ENCODE data around the gene SHANK3.
A peak's percentile ranks its signal among the peaks of the same experiment; 100 is the strongest.

SHANK3 gene

DNA sequence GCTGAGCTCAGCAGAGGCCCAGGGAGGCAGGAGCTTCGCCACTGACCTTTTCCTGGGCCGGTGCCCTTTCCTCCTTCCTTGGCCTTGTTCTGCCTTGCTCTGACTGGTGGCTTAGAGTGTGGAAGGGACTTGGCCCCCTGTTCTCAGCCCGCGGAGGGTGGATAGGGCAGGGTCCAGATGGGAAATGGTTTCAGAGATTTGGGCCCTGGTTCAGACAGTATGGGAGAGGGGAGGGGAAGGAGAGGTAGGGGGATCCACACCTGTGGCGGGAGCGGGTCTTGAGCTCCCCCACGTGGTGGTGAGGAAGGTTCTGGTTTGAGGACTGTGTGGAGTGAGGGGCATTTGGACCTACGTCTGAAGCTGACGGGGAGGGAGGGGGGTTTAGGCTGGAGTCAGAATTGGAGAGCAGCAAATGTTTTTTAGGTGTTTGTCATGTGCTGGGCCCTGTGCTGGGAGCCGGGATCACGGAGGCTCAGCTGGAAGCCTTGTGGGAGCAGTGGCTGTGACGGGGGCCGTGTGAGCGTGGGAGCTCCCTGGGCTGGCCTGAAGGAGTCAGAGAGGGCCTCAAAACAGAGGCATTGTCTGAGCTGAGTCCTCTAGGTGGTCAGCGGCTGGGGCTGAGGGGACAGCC, 27.2 kb downstream of the SHANK3 start:
- ATAC-seq: no peak
- no peak for DNase-seq

DNA sequence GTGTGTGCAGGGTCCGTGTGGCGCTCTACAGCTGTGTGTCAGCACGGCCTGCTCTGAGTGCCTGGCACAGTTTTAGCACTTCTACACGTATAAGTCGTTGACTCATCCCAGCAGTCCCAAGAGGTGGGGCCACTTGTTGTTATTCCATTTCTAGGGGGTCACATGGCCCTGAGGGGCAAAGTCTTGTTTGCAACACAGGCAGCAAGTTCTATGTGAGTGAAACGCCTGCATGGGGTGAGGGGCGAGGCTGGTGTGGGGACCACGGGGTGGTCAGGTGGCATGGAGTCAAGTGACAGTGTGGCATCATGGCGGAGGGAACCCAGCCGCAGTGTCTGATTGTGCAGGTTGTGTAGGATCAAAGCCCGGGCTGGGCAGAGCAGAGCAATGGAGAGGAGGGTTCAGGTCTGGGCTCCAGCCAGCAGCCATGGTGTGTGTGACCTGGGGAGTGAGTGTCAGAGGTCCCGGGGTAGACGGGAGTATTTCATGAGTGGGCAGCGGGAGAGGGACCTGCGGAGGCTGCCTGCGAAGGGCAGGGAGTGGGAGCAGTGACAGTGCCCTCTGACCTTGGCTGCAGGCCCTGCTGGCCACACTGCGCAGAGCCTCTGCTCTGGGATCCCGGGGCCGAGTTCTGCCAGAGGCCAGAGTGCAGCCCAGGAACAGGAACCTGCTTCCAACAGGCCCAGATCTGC, 27.9 kb downstream of the SHANK3 start:
- no peak for DNase-seq
- ATAC-seq: no peak

DNA sequence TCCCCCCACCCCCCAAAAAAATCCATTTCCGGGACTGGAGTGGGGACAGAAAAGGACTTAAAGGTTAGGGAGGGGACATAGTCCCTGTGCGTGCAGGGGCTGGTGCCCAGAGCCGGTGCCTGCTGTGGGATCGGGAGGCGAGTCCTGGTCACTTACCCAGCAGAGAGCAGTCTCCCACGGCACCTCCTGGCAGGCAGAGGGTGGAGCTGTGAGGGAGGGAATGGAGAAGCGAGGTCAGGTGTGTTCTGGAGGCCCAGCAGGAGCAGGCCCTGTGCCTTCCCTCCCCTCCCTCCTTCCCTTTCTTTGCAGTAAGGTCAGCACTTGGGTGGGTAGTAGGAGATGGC, 28.4 kb downstream of the SHANK3 start:
- ATAC-seq (no peak), DNase-seq (no peak)

GRCh38 chr22:50701428-50702154, 29.0 kb downstream of the SHANK3 start:
- DNase-seq (no peak), ATAC-seq (no peak)

GRCh38 chr22:50702261-50702671, 29.6 kb downstream of the SHANK3 start:
- DNase-seq: no peak
- peak; percentile 28 for ATAC-seq

- no peak for ATAC-seq
- DNase-seq: no peak
These were observed 30.4 kb downstream of the SHANK3 start for GRCh38 chr22:50702821-50703725.

GRCh38 chr22:50703726-50704509, 31.3 kb downstream of the SHANK3 start:
- no peak for ATAC-seq
- no peak for DNase-seq

DNA sequence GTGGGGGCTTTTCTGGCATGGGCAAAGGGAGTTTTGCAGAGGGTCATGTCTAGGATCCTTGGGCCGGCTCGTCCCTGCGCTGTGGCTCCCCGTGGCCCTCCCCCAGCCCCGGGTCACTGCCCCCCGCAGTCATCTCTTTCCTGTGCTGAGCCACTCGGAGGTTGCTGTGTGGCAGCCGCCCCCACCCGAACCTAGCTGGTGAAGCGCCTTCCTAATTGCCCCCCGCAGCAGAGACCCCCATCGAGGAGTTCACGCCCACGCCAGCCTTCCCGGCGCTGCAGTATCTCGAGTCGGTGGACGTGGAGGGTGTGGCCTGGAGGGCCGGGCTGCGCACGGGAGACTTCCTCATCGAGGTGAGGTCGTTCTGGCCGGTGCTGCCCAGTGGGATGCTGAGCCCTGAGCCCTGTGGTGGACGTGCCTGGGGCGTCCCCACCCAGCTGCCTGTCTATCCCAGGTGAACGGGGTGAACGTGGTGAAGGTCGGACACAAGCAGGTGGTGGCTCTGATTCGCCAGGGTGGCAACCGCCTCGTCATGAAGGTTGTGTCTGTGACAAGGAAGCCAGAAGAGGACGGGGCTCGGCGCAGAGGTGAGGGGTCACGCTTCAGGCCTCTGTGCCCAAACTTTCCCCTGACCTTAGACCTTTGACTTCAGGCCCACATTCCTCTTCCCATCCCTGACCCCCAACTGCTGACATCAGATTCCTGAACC, 32.0 kb downstream of the SHANK3 start:
- DNase-seq: no peak
- no peak for ATAC-seq

GRCh38 chr22:50705219-50705691, 32.6 kb downstream of the SHANK3 start:
- no peak for ATAC-seq

DNA sequence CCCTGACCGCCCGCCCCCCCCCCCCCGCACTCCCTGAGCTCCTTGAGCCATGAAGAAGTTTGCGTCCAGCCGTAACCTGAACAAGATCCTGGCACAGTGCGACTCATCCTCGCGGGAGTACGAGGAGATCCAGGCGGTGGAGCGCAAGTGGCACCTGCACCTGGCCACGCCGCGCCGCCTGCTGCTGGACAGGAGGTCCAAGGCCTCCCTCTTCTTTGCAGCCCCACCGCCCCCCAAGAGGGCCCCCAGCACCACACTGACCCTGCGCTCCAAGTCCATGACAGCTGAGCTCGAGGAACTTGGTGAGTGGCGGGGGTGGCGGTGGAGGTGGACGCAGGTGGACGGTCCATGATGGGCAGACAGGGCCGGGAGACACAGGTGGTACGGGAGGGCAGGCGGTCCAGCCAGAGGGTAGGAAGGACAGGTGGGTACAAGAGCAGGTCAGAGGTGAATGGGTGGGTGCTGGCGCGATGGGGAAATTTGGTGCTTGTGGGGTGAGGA, 33.3 kb downstream of the SHANK3 start:
- DNase-seq: no peak
- ATAC-seq: no peak

More at GRCh38 chr22:50705219-50705691, 32.6 kb downstream of the SHANK3 start:
- no peak for DNase-seq

GRCh38 chr22:50706481-50707125, 34.0 kb downstream of the SHANK3 start:
- ATAC-seq: no peak
- no peak for DNase-seq

DNA sequence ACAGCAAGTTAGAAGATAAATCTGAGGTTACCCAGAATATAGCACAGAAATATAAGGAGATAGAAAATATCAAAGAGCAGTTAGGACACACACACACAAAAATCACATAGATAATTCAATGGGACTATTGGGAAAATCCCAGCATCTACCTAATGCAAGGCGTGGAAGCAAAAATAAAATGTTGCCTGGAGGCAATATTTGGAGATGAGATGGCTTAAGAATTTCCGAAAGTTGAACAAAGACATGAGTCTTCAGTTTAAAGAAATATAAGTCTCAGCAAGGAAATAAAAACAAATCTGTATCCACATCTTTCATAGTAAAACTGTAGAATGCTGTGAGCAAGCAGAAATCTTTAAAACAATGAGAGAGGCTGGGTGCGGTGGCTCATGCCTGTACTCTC, 35.9 kb downstream of the SHANK3 start:
- ATAC-seq: no peak
- no peak for DNase-seq

DNA sequence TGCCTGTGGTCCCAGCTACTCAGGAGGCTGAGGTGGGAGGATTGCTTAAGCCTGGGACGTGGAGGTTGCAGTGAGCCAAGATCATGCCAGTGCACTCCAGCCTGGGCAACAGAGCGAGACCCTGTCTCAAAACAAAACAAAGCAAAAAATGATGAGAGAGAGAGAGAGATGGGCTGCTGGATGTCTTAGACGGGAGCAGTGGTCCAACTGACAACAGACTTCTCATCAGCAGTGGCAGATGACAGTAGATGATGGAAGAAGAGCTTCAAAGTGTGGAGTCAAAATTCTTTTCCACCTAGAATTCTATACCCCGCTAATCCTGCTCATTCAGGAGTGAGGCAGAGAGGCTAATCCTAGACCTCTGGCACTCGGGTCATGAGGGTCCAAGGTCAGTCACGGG, 36.4 kb downstream of the SHANK3 start:
- no peak for DNase-seq

DNA sequence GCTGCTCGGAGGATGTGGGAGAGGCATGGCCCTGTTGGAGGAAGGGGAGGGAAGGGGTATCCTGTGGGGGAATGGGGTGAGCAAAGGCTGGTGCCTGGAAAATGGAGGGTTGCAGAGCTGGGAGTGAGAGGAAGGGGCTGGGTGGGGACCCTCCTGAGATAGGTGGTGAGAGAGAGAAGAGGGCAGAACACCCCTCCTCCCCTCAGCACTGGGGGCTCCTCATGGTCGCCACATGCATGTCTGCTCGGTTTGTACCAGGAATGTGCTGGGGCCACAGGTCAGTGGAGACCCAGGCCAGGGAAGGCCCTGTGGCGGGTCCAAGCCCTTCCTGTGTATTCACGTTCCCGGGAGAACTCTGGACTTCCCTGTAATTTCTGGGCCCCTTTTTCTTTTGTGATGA, 37.6 kb downstream of the SHANK3 start:
- no peak for DNase-seq
- ATAC-seq: no peak

More for the DNA sequence above, 36.4 kb downstream of the SHANK3 start:
- ATAC-seq: no peak

DNA sequence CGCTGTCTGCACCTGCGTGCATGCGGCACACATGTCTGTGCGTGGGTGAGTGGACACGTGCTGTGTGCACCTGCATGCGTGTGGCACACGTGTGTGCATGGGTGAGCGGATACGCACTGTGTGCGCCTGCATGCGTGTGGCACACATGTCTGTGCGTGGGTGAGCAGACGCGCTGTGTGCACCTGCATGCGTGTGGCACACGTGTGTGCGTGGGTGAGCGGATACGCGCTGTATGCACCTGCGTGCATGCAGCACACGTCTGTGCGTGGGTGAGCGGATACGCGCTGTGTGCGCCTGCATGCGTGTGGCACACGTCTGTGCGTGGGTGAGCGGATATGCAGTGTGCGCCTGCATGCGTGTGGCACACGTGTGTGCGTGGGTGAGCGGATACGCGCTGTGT, 38.3 kb downstream of the SHANK3 start:
- DNase-seq (no peak), ATAC-seq (no peak)

- ATAC-seq (no peak), DNase-seq (no peak)
These were observed 39.1 kb downstream of the SHANK3 start for GRCh38 chr22:50711446-50712340.

DNA sequence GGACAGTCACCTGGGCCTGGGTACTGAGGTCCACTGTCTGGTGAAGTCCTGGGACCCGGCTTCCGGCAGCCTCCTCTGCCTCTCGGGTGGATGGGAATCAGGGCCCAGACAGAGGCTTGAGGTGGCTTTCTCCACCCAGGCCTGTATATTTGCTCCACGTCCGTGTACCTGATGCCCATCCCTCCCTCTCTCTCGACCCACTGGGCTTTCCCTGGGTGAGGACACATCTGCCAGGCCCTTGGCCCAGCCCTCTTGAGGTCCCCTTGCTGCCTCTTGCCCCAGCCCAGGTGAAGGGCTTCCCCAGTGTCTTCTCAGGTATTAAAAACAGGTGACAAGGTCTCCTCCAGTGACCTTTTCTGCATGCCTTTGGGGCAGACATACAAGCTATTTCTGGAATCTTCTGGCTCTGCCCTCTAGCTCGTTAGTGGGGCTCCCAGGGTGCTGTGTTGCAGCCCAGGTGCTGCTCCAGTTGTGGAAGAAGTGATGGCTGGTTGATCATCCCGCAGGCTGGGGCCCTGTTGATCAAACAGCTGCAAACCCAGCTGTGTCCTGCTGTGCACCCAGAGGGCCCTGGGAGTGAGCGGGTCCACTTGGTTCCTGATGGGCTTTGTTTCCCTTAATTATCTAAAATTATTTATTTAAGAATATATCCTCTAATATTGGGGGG, 39.9 kb downstream of the SHANK3 start:
- DNase-seq: no peak

GRCh38 chr22:50713008-50713385, 40.4 kb downstream of the SHANK3 start:
- ATAC-seq: no peak

More for the DNA sequence above, 39.9 kb downstream of the SHANK3 start:
- ATAC-seq: no peak

More at GRCh38 chr22:50713008-50713385, 40.4 kb downstream of the SHANK3 start:
- DNase-seq: no peak

All from stimulated activated naive CD8-positive, alpha-beta T cell treated with anti-CD3 and anti-CD28 coated beads, Interleukin-15, Interleukin-2, amounts not matched to agents 100 U/mL and 50 U/mL, for 24 hours (primary cell).